SK-N-DZ (cell line): ENCODE results near the gene ADARB2.
"Not testable (repeated sequence)": the region's sequence is repeated elsewhere in the genome, so short reads cannot be mapped to it uniquely, and the experiment has no call there.

ENCODE experiments used
- DNase-seq: peaks from one replicate; pipeline ENCODE4 v3.0.0-alpha.2; 2015; ENCODE audit warnings: low spot score

The ADARB2 gene

DNA sequence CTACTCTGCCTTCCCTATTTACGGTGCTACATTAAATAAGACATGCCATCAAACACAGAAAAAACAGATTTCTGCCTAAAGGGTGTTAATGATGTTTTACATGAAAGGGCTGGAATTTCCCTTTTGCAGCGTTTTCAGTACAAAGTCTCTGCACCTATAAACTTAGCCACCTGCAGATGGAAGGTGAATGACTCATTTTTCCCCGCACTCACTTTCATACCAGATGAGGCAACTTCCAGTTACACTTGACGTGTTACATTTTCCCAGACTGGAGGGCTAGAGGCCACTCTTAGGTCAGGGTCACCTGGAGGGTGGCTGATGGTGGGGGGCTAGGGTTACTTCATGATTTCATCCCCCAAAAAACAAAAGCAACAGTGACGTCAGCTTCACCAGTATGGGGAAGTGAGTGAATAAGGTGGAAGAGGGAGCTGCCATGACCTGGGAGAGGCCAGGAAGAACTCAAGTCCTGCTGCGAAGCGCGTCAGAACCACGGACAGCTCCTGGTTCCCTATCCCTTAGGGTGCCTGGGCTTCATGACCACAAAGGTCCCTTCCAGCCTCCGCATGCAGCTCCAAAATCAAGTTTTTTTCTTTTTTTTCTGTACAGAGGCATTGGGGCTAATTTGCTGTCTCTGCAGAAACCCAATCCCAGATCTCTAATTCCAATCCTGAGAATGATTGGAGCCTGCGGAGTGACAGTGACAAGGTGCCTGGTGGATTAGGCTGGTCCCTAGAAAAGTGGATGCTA is 94.0 kb downstream of the ADARB2 start:
- DNase-seq: no peak

GRCh38 chr10:1642600-1643160 is 94.6 kb downstream of the ADARB2 start:
- no peak for DNase-seq

GRCh38 chr10:1641402-1641801 is 95.9 kb downstream of the ADARB2 start:
- no peak for DNase-seq

DNA sequence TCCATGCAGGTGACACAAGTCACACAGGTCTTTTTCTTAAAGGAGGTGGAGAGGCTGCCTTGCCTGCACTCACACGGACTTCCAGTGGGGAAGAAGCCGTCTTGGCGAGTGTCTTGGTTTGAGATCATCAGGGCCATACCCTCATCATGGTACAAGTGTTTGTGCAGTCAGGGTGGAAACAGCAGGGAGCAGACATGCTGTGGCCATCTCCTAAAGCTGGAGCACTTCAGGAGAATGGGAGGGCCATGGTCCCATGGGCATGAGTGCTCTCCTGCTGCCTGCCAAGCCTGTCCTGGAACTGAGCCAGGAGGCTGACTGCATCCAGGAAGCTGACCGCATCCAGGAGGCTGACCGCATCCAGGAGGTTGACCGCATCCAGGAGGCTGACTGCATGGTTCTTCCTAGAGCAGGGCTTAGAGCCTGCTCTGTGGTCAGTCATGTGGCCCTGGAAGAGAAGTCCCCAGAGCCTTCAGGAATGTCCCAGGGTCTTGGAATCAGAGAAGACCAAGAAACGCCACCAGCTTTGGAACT is 98.4 kb downstream of the ADARB2 start:
- no peak for DNase-seq

DNA sequence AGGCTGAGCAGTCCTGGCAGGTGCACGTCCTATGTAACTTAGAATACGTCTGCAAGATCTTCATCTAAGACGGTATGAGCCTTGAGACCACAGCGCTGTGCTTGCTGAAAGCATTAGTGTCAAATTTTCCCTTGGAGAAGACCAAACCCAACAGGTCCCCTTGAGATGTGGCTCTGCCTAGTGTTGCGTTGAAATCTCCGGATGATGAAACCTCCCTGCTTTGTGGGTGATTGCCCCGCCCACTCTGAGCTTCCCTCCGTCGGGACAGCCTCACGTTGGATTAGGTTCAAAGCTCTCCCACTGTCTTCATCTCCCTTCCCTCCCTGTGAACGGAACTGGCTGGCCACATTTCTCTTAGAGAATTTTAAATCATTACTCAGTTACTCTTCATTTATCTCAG is 102.0 kb downstream of the ADARB2 start:
- DNase-seq: no peak

- no peak for DNase-seq
Measured at GRCh38 chr10:1634239-1634638, 103.1 kb downstream of the ADARB2 start.

DNA sequence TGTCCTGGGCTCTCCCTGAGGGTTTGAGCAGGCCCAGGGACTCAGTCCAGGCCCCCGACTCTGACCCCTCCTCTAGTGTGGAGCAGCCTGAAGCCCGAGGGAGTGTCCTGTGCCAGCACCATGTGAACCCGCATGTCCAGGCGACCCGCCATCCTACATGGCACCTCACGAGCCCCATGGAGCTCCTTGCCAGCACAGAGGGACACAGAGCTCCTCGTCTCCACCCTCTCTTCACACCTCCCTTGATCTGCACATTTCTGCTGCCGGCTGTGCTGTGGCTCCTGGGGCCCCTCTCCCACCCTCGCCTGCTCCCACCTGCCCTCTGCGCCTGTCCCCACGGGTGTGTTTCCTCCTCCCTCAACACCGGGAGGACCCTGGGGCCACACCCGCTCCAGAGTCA is 103.5 kb downstream of the ADARB2 start:
- no peak for DNase-seq

DNA sequence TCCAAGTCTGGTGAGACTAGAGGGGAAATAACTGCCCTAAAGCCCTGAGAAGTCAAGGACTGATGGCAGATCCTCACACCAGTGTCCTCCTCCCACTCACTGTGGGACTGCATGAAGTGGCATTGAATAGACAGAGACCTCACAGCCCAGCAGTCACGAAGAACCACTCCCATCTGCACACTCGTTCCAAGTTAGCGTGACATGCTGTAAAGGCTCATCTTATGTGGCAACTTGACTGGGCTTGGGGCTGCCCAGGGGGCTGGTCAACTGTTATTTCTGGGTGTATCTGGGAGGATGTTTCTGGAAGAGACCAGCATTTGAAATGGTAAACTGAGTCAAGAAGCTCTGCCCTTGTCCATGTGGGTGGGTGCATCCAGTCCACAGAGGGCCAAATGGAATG is 104.7 kb downstream of the ADARB2 start:
- DNase-seq: no peak

DNA sequence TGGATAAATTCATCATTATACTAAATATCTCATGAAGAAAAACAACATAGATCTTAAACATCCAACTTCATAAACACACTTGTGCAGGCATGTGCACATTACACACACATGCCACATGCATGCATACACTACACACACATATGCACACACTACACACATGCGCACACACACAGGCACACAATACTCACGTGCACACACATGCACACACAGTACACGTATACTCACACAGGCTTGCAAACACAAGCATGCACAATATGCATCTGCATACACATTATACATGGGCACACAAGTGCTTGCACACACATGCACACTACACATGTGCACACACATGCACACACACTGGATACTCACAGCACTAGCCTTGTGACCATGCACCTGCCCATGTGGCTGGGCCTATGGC is 105.2 kb downstream of the ADARB2 start:
- DNase-seq: no peak

DNA sequence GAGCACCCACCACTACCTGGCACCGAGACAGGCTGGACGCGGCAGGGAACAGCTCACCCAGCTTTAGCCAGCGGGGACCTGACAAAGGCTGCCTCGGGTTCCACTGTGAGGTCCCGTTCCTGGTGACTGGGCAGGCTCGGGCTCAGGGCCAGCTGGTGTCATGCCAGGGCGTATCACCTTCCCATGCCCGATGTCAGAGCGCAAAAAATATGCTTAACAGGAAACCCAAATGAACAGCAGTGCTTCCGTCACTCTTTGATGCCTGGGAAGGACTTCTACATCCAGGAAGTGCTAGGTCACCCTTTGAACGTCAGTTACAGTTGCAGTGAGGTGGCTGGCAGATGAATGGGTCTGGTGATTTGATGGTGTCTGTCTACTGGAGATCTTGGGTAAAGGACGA is 106.0 kb downstream of the ADARB2 start:
- no peak for DNase-seq

DNA sequence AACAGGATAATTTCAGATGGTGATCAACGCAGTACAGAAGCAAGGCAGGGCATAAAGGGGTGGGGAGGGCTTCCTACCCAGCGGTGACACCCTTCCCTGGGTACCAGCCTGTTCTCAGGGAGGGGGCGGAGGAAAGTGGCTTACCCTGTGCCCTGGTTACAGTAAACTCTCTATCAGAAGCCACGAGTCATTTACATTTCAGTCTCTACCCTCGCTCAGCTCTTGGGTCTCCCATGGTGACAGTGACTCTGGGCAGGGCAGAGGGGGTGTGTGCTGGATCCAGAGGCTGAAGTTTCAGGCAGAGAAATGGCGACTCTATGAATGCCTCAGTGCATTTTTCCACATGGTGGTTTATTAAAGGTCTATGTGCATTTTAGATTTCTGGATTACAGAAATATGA is 107.0 kb downstream of the ADARB2 start:
- DNase-seq: no peak

- DNase-seq: no peak
Measured at GRCh38 chr10:1629326-1630198, 107.8 kb downstream of the ADARB2 start.

DNA sequence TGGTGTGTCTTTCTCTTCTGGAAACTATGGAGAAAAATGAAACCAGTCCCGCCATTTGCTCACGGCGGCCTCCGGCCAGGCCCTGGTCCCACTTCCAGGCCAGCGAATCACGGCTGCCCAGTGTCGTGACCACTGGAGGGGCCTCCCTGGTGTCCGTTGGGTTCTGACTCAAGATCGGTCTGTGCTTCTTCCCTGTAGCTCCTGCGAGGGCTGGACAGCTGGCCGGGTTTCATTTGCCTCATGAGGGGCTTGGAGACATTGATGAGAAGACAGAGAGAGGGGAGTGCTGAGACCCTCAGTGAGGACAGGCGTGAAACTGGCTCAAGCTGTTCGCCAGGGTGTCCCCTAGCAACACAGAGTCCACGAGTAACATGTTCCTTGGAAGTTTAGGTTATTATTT is 108.6 kb downstream of the ADARB2 start:
- DNase-seq: no peak

DNA sequence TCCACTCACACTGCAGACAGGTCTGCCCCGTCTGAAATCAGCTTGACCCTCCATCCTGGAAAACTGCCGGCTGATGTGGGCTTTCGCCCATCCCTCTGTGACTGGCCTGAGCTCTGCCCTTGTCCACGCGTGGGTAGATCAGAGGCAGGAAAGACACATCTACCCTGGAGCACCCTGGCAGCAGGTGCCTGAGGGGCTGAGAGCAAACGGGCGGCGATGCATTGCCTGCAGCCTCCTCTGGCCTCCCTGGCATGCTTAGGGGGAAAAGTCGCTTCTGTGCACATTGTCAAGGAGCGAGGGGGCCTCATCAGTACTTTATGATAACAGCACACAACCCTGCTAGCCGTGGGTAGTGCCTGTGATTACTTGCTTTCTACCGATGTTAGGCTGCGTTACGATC is 109.4 kb downstream of the ADARB2 start:
- no peak for DNase-seq

DNA sequence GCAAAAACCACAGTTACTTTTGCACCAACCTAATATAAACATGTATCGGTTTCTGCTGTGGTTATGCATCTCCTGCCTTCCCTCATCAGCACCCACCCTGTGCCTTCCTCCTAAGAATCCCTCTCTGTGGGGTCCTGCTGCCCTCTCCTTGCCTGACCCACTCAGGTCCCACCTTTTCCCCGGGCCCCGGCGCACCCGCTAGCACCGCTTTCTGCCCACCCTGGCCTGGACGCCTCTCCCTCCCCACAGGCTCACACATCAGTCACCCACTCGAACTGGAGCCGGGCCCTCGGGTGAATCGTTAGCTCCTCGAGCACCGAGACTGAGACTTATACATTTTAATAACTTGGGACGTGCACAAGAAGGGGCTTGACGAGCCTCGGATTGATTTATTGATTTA is 110.5 kb downstream of the ADARB2 start:
- no peak for DNase-seq

DNA sequence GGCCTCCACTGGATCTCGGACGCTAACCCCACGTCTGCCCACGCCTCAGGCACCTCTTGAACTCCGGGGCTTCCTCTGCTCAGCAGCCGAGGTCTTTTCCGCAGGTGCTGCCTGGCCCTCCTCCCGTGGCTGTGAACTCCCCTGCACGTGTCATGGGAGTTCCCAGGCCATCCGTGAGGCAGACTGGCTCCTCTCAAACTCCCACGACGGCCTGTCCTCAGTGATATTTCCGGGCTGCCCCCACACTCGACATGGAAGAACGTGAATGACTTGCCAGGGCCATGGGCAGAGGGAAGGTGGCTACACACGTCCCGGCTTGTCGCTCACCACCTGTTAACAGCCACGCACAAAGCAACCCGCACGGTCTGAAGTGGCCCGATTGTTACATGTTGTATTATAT is 110.9 kb downstream of the ADARB2 start:
- DNase-seq: no peak

DNA sequence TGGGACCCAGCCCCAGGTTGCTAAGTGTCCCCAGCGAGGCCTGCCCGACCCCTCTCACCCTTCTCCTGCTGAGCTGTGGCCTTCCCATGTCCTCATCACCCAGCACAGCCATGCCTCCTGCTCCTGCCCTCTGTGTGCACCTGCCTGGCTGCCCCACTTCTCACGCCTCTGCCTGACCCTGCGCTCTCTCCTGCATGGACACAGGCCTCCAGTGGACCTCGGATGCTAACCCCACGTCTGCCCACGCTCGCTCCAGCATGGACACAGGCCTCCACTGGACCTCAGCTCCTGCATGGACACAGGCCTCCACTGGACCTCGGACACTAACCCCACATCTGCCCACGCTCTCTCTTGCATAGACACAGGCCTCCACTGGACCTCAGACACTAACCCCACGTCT is 111.6 kb downstream of the ADARB2 start:
- DNase-seq: no peak

- DNase-seq: no peak
Measured at GRCh38 chr10:1625079-1625478, 112.2 kb downstream of the ADARB2 start.

DNA sequence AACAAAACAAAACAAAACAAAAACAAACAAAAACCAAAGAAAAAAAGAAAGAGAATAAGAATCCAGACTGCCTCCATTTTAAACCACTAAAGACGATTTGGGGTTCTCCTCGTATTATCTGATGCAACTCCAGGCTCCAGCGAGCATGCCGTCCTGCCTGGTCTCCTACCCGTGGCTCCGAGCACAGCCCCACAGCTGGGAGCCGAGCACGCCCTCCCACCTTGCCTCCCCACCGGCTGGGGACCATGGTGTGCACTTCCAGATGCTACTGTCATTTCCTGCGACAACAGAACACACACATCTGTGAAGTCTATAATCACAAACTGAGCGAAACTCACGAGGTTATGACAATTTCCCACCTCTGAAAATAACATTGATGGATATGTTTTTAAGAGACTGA is 113.1 kb downstream of the ADARB2 start:
- no peak for DNase-seq

- no peak for DNase-seq
Measured at GRCh38 chr10:1620803-1621202, 116.5 kb downstream of the ADARB2 start.

DNA sequence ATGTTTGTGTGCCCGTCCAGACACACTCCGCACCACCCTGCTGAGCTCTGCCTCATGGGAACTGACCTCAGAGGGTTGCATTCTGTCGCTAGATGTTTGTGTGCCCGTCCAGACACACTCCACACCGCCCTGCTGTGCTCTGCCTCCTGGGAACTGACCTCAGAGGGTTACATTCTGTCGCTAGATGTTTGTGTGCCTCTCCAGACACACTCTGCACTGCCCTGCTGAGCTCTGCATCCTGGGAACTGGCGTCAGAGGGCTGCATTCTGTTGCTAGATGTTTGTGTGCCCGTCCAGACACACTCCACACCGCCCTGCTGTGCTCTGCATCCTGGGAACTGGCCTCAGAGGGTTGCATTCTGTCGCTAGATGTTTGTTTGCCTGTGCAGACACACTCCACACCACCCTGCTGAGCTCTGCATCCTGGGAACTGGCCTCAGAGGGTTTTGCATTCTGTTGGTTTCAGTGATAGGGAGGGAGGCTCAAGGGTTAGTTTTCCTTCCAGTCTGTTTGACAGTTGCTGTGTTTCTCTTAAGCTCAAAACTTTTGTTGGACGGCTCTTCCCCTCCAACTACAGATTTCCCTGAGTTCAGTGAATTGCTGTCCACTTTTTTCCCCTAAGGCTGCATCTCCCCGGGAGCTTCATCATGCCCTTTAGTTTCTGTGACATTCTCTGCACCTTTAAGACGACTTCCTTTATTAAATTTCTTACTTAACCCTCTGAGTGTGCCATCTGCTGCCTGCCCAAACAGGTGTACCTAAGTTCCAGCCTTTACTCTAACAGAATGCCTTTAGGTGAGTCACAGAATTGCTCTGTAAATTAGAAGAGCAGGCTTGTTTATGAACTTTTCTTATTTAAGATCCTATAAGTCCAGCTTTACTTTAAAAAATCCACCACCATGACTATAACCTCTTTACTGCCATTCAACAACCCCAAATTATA is 119.7 kb downstream of the ADARB2 start:
- DNase-seq: not testable (repeated sequence)
